Testis (tissue), 3 donors: Measurements from ENCODE around the gene TMPRSS11E. TPM values are rescaled to one million over a fixed set of nuclear protein-coding genes. Genes with fewer than 3 reads are reported as not detected.

ENCODE experiments used
- DNase-seq: peaks from one replicate; pipeline ENCODE4 v3.0.0-alpha.2; 2019
- H3K27ac ChIP-seq, 2 donors: fragments of 200-600 bp; sonication (generic); one replicate each; pipeline ENCODE4 v1.5.1; 2019
- H3K27me3 ChIP-seq: fragments of 200-600 bp; sonication (generic); one replicate; pipeline ENCODE4 v1.5.1; 2019
- H3K36me3 ChIP-seq: fragments of 200-600 bp; sonication (generic); one replicate; pipeline ENCODE4 v1.5.1; 2017; ENCODE audit warnings: low read depth; ENCODE audit errors: missing control alignments
- H3K4me1 ChIP-seq: fragments of 200-600 bp; sonication (generic); one replicate; pipeline ENCODE4 v1.5.1; 2019
- H3K4me3 ChIP-seq, 2 donors: fragments of 200-600 bp; sonication (generic); one replicate each; pipeline ENCODE4 v1.5.1; 2017 to 2019
- H3K9me3 ChIP-seq: fragments of 200-600 bp; sonication (generic); one replicate; pipeline ENCODE4 v1.5.1; 2017
- POLR2A ChIP-seq: fragments of 450-650 bp; IDR thresholded peaks from one replicate; pipeline ENCODE4 v1.6.1; 2017; ENCODE audit warnings: antibody characterized with exemption, mild to moderate bottlenecking, moderate library complexity
- WGBS, 2 donors: methylation state at CpG; one replicate each; pipeline ENCODE4 v1.1.5; 2018; 5-methylcytosine and 5-hydroxymethylcytosine counted together
- intact Hi-C: fragments of 100-400 bp; cut with DNase I; formaldehyde crosslinking; loops from one replicate; pipeline ENCODE4 v1.15.1; 2023; ENCODE audit warnings: low total_unique reads
- polyA plus RNA-seq: library from polyadenylated mRNA; stranded (reverse); fragments of 350-450 nt; fragmentation: Illumina TruSeq; extraction: RNeasy Lipid Tissue Mini Kit (QIAGEN cat#74804); gene quantifications from one replicate; pipeline ENCODE4 v1.2.3, GENCODE V29; 2014; ENCODE audit warnings: low read depth, low replicate concordance; ENCODE audit not compliant: insufficient read depth
- total RNA-seq, 2 donors: library from RNA; depleted of rRNA; stranded (reverse); fragments of >200 nt; gene quantifications; one replicate each; pipeline ENCODE4 v1.2.3, GENCODE V29; 2016
- TF ChIP-seq, protein P1 (sequence below), 3 experiments: fragments of 450-650 bp in 2 of 3; fragments of 200-600 bp in 1 of 3; sonication (generic) in 1 of 3; IDR thresholded peaks; one replicate each; pipeline ENCODE4 v1.5.1; 2016 to 2019; ENCODE audit warnings: antibody characterized with exemption in 3 of 3, mild to moderate bottlenecking in 2 of 3, moderate library complexity in 1 of 3

TMPRSS11E gene
- total and polyA plus RNA-seq, 3 donors from 2014 or later, result 0.62 to 1.4 (median 0.71) TPM

DNA sequence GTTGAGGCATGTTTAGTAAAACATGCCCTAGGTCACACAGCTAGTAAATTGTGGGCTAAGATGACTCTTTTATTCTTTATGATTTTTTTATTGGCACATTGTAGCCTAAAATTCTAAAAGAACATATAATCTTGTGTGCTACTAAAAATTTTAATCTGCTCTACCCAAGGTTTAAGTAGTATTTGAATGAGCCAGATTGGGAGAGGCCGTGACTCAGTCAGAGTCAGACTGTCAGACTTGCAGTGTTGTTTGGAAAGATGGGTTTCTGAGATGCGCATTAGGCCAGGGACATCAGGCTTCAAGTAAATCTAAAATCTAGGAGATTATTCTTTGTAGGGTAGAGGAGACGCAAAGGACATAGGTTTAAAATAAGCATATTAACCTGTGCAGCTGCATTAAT, 30.7 kb upstream of the TMPRSS11E start:
- DNase-seq, result no peak
- Histone ChIP-seq H3K27ac (no peak overlapping the region), H3K9me3 (no peaks in the 10 kb centered on the region), H3K36me3 (no peaks in the 10 kb centered on the region), H3K4me1 (no peaks in the 10 kb centered on the region), H3K27me3 (no peaks in the 10 kb centered on the region), H3K4me3 (no peak overlapping the region)
- 85 to 90% methylated on average over 3 of the region's 3 CpGs for WGBS, 2 donors
- intact Hi-C loops, result no loop called here
- TF ChIP-seq, protein P1, sequence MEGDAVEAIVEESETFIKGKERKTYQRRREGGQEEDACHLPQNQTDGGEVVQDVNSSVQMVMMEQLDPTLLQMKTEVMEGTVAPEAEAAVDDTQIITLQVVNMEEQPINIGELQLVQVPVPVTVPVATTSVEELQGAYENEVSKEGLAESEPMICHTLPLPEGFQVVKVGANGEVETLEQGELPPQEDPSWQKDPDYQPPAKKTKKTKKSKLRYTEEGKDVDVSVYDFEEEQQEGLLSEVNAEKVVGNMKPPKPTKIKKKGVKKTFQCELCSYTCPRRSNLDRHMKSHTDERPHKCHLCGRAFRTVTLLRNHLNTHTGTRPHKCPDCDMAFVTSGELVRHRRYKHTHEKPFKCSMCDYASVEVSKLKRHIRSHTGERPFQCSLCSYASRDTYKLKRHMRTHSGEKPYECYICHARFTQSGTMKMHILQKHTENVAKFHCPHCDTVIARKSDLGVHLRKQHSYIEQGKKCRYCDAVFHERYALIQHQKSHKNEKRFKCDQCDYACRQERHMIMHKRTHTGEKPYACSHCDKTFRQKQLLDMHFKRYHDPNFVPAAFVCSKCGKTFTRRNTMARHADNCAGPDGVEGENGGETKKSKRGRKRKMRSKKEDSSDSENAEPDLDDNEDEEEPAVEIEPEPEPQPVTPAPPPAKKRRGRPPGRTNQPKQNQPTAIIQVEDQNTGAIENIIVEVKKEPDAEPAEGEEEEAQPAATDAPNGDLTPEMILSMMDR (IDR thresholded peaks at IDR 0.05), result no peak
- no peak for TF ChIP-seq POLR2A

DNA sequence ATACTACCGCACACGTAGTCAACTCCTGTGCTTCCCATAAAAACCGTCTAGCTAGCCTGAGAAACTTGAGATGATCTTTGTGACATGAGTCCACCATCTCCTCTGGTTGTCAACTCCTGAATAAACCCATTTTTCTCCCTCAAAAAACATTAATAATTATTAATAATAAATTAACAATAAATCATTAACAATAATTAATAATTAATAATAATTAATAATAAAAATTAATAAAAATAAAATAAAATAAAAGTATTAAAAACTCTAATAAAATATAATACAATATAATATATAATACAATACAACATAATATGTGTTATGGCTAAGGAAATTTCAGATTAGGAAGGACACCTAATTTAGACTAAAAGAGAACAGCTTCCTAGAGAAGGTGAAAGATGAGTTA, 20.7 kb upstream of the TMPRSS11E start:
- Histone ChIP-seq H3K36me3 (no peaks in the 10 kb centered on the region), H3K4me1 (no peaks in the 10 kb centered on the region), H3K9me3 (no peaks in the 10 kb centered on the region), H3K4me3 (no peak overlapping the region), H3K27me3 (no peaks in the 10 kb centered on the region), H3K27ac (no peak overlapping the region)
- 71 to 94% methylated on average over 3 of the region's 3 CpGs for WGBS, 2 donors
- no peak for DNase-seq
- intact Hi-C loops, result no loop called here
- TF ChIP-seq, protein P1 (IDR thresholded peaks at IDR 0.05), result no peak
- TF ChIP-seq POLR2A, result no peak

DNA sequence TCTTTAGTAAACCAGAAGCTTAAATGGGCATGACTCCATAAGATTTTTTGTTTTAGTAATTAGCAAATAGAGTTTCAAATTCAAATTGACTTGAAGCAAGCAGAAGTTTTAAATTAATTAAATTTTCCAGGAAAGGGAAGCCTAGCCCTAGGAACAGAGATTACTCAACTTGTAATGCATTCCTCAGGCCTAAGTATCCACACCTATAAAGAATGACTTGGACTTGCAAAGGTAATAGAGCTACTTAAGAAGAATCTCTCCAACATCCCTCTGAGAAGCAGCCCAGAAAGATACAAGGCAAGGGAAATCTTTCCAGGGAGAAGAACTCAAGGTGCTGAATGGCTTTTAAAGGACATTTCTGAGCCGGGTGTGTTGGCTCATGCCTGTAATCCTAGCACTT, 16.9 kb upstream of the TMPRSS11E start:
- 94 to 100% methylated on average over 1 of the region's 1 CpG for WGBS, 2 donors
- Histone ChIP-seq H3K36me3 (no peaks in the 10 kb centered on the region), H3K4me3 (no peak overlapping the region), H3K4me1 (no peaks in the 10 kb centered on the region), H3K27ac (no peak overlapping the region), H3K9me3 (no peaks in the 10 kb centered on the region), H3K27me3 (no peaks in the 10 kb centered on the region)
- intact Hi-C loops, result no loop called here
- TF ChIP-seq POLR2A, result no peak
- TF ChIP-seq, protein P1 (IDR thresholded peaks at IDR 0.05), result no peak
- no peak for DNase-seq

DNA sequence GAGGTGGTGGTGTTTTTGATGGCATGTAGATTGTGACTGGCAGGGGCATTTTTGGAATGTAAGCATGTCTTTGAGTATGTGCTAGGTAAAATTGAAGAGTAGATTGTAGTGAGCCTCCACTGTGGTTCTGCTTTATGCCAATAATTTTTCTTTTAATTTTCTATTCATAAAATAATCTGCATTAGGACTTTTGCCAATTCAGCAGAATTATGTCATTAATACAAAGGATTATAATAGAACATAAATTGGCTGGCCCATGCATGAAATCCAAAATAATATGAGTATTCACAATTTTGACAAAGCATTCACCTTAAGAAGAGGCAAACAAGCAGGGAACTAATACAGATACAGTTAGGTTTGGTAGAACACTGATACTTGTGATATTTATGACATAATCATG, 14.9 kb upstream of the TMPRSS11E start:
- no peaks in the 10 kb centered on the region for H3K4me1 ChIP-seq
- H3K9me3 ChIP-seq, result no peaks in the 10 kb centered on the region
- H3K27me3 ChIP-seq, result no peaks in the 10 kb centered on the region
- H3K36me3 ChIP-seq, result no peaks in the 10 kb centered on the region
- TF ChIP-seq, protein P1 (IDR thresholded peaks at IDR 0.05), result no peak
- H3K27ac ChIP-seq, result no peak overlapping the region
- DNase-seq, result no peak
- no peak overlapping the region for H3K4me3 ChIP-seq
- intact Hi-C loops, result no loop called here

DNA sequence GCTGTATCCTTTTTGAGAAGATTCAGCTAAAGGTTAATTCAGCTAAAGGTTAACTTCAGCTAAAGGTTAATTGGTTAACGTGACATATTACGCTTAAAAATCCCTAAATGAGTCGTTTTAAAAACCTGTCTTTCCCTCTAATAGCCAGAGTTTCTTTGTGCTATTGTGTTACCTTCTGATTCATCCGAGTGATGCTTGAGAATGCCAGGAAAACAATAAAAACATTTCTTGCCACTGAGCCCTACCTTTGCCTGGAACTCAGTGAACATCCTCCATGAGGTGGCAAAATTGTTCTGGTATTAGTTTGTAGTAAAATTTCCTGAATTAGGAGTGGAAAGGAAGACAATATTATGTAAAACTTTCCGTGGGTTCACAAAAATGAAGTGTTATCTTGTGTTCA, 13.7 kb upstream of the TMPRSS11E start:
- no peaks in the 10 kb centered on the region for H3K36me3 ChIP-seq
- intact Hi-C loops, result no loop called here
- H3K27me3 ChIP-seq, result no peaks in the 10 kb centered on the region
- no peak for DNase-seq
- H3K4me1 ChIP-seq, result no peaks in the 10 kb centered on the region
- WGBS, 2 donors, result 55 to 67% methylated on average over 5 of the region's 5 CpGs
- H3K27ac ChIP-seq, result no peak overlapping the region
- no peak overlapping the region for H3K4me3 ChIP-seq
- TF ChIP-seq, protein P1 (IDR thresholded peaks at IDR 0.05), result no peak
- no peak for TF ChIP-seq POLR2A
- no peaks in the 10 kb centered on the region for H3K9me3 ChIP-seq
